Panc1 (cell line): Measurements from ENCODE around the gene FOXM1. TPM values are rescaled to one million over a fixed set of nuclear protein-coding genes. Genes with fewer than 3 reads are reported as not detected.

ENCODE experiments used
- ATAC-seq: fragments of 200-7000 bp; cut with Tn5 transposase; 2 replicates; pipeline ENCODE4 v1.9.1; 2020; ENCODE audit warnings: mild to moderate bottlenecking, moderate library complexity
- BruUV-seq: library from RNA; stranded (reverse); fragments of 400-500 nt; replicated peaks from 2 replicates; lab custom pipeline; 2021; lab: Mats Ljungman, UMichigan
- CTCF ChIA-PET: fragments of 300-600 bp; sonication (Branson Sonifier 250); formaldehyde crosslinking; loops from one replicate; lab custom pipeline; 2022; ENCODE audit warnings: antibody characterized with exemption; lab: Charles Lee
- POLR2A ChIA-PET: fragments of 300-600 bp; sonication (Branson Sonifier 250); formaldehyde crosslinking; loops from one replicate; lab custom pipeline; 2022; ENCODE audit warnings: antibody characterized with exemption; lab: Charles Lee
- DNase-seq: peaks from one replicate; pipeline ENCODE4 v3.0.0-alpha.2; 2010; ENCODE audit warnings: low read depth, low spot score
- H3K27ac ChIP-seq: 2 replicates; pipeline ENCODE4 v1.5.1; 2011; ENCODE audit warnings: mild to moderate bottlenecking, low read length, inconsistent platforms
- H3K27me3 ChIP-seq: fragments of 200-500 bp; sonication (Bioruptor generic); 2 replicates; pipeline ENCODE4 v1.6.0; 2014; ENCODE audit warnings: low read length, inconsistent platforms; ENCODE audit not compliant: control insufficient read depth, insufficient read depth
- H3K36me3 ChIP-seq: fragments of 200-500 bp; sonication (Bioruptor generic); 2 replicates; pipeline ENCODE4 v1.5.1; 2014; ENCODE audit warnings: inconsistent platforms, mild to moderate bottlenecking, low read length, moderate library complexity; ENCODE audit not compliant: control insufficient read depth, insufficient read depth
- H3K4me1 ChIP-seq: 2 replicates; pipeline ENCODE4 v1.5.1; 2011; ENCODE audit warnings: inconsistent platforms, mild to moderate bottlenecking, low read length, moderate library complexity; ENCODE audit not compliant: control insufficient read depth, insufficient read depth
- H3K4me3 ChIP-seq, 2 experiments: 2 replicates each; pipeline ENCODE4 v1.5.1; 2011 to 2012; ENCODE audit warnings: low read depth in 2 of 2, low read length in 2 of 2, mild to moderate bottlenecking in 2 of 2, inconsistent platforms in 1 of 2, moderate library complexity in 1 of 2
- H3K9me3 ChIP-seq: fragments of 200-500 bp; sonication (Bioruptor generic); 2 replicates; pipeline ENCODE4 v1.5.1; 2014; ENCODE audit warnings: low read depth, mild to moderate bottlenecking, inconsistent platforms, low read length, moderate library complexity; ENCODE audit not compliant: control insufficient read depth, insufficient read depth
- CTCF ChIP-seq: fragments of 450-650 bp; IDR thresholded peaks from 2 replicates; pipeline ENCODE4 v1.5.1; 2017; ENCODE audit warnings: mild to moderate bottlenecking
- POLR2AphosphoS5 ChIP-seq: IDR thresholded peaks from 2 replicates; pipeline ENCODE4 v1.6.1; 2012; ENCODE audit warnings: mild to moderate bottlenecking, low read depth, low read length, moderate library complexity
- SIN3A ChIP-seq: IDR thresholded peaks from 2 replicates; pipeline ENCODE4 v1.6.1; 2012; ENCODE audit warnings: low read depth, mild to moderate bottlenecking, low read length, moderate library complexity, borderline replicate concordance; ENCODE audit not compliant: insufficient read depth
- TCF7L2 ChIP-seq: IDR thresholded peaks from 2 replicates; pipeline ENCODE4 v1.6.1; 2011; ENCODE audit warnings: mild to moderate bottlenecking, low read depth, low read length, inconsistent platforms
- in situ Hi-C: cut with HindIII; loops from 2 replicates; pipeline ENCODE4 v1.10.0; 2016; ENCODE audit warnings: low sequenced_read_pairs, low pct_unique_long_range_greater_than_20kb
- intact Hi-C: fragments of 100-400 bp; cut with micrococcal nuclease; formaldehyde crosslinking; loops from one replicate; pipeline ENCODE4 v1.10.0; 2022; ENCODE audit not compliant: unreplicated experiment
- total RNA-seq: library from RNA; stranded (reverse); gene quantifications from one replicate; pipeline ENCODE4 v1.2.1, GENCODE V29; 2021; ENCODE audit not compliant: unreplicated experiment
- TF ChIP-seq, protein P1 (sequence below), 2 experiments: IDR thresholded peaks; 2 replicates each; pipeline ENCODE4 v1.6.1; 2011 to 2012; ENCODE audit warnings: low read depth in 2 of 2, control low read depth in 1 of 2, low read length in 1 of 2, mild to moderate bottlenecking in 1 of 2, moderate library complexity in 1 of 2; ENCODE audit not compliant: insufficient read depth in 1 of 2

The FOXM1 gene
- total RNA-seq, 1 experiment from 2014 or later = 71.2 TPM

DNA sequence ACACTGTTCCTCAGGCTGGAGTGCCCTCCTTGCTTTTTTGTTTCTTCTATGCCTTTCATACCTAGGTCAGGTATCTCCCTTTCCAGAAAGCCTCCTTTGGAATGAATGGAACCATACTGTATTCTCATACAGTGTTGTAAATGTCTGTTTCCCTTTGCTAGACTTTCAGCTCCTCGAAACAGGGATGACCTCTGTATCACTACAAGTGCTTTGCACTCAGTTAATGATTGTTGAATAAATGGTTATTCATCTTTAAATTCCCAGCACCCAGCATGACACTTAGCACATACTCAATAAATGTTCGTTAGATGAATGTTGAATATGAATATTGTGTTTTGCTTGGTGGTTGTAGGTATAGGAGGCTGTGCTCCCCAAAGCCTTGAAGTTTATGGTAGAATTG lies 7.8 kb upstream of the FOXM1 start:
- in situ Hi-C loops (no loop called here), intact Hi-C loops (no loop called here)
- ChIA-PET POLR2A (no interaction called here), CTCF (interaction anchor here (0.7 to 1.0 kb wide), 3 partner anchors 18 to 143 kb away, joined by 7 to 17 read pairs (median 16); no protein-coding TSS in a partner anchor)
- Histone ChIP-seq H3K36me3 (no peaks in the 10 kb centered on the region), H3K4me1 (peaks cover 3% of the 10 kb centered on the region; the same call in 1 of the 2 replicates), H3K4me3 (no peak overlapping the region), H3K9me3 (no peaks in the 10 kb centered on the region), H3K27me3 (no peaks in the 10 kb centered on the region), H3K27ac (0 out of 2 replicates have a peak overlapping the region, but pooled peaks have one; percentile 29)
- DNase-seq = no peak
- ATAC-seq = peak; percentile 35; the same call in 1 of the 2 replicates
- TF ChIP-seq CTCF = no peak
- TF ChIP-seq SIN3A = no peak
- TF ChIP-seq, protein P1, sequence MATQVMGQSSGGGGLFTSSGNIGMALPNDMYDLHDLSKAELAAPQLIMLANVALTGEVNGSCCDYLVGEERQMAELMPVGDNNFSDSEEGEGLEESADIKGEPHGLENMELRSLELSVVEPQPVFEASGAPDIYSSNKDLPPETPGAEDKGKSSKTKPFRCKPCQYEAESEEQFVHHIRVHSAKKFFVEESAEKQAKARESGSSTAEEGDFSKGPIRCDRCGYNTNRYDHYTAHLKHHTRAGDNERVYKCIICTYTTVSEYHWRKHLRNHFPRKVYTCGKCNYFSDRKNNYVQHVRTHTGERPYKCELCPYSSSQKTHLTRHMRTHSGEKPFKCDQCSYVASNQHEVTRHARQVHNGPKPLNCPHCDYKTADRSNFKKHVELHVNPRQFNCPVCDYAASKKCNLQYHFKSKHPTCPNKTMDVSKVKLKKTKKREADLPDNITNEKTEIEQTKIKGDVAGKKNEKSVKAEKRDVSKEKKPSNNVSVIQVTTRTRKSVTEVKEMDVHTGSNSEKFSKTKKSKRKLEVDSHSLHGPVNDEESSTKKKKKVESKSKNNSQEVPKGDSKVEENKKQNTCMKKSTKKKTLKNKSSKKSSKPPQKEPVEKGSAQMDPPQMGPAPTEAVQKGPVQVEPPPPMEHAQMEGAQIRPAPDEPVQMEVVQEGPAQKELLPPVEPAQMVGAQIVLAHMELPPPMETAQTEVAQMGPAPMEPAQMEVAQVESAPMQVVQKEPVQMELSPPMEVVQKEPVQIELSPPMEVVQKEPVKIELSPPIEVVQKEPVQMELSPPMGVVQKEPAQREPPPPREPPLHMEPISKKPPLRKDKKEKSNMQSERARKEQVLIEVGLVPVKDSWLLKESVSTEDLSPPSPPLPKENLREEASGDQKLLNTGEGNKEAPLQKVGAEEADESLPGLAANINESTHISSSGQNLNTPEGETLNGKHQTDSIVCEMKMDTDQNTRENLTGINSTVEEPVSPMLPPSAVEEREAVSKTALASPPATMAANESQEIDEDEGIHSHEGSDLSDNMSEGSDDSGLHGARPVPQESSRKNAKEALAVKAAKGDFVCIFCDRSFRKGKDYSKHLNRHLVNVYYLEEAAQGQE (IDR thresholded peaks at IDR 0.05; ENCODE audit: insufficient read depth in 1 of 2, low read depth in 2 of 2, low read length in 1 of 2) = no peak
- TF ChIP-seq POLR2AphosphoS5 = no peak
- no peak for TF ChIP-seq TCF7L2
- no TSS peak for BruUV-seq

DNA sequence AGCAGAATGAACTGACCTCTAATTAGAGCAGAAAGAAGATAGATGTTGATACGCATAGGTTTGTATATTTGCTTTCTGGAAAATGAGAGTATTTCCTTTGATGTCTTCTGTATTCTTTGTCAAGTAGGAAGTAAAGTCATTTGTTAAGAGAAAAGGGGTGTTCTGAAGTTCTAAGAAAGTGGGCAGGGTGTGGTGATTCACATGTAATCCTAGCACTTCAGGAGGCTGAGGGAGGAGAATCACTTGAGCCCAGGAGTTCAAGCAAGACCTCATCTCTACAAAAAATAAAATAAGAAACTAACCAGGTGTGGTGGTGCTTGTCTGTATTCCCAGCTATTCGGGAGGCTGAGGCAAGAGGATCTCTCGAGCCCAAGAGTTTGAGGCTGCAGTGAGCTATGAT lies 2.9 kb upstream of the FOXM1 start:
- in situ Hi-C loops (no loop called here), intact Hi-C loops (no loop called here)
- peaks cover 7% of the 10 kb centered on the region for H3K4me1 ChIP-seq
- DNase-seq = no peak
- no peak for TF ChIP-seq SIN3A
- no peak for TF ChIP-seq TCF7L2
- no peak for TF ChIP-seq POLR2AphosphoS5
- TF ChIP-seq CTCF = no peak
- TF ChIP-seq, protein P1 (IDR thresholded peaks at IDR 0.05; ENCODE audit: insufficient read depth in 1 of 2, low read depth in 2 of 2, low read length in 1 of 2) = no peak
- no peaks in the 10 kb centered on the region; the same call in 1 of the 2 replicates for H3K36me3 ChIP-seq
- ATAC-seq = no peak
- no TSS peak for BruUV-seq
- no peak overlapping the region for H3K27ac ChIP-seq
- H3K27me3 ChIP-seq = no peaks in the 10 kb centered on the region
- no peak overlapping the region for H3K4me3 ChIP-seq
- H3K9me3 ChIP-seq = no peaks in the 10 kb centered on the region
- ChIA-PET CTCF (no interaction called here), POLR2A (no interaction called here)
